Neutrophil (primary cell): ENCODE measurements around the gene STXBP2.

Experiments used
- H3K27ac ChIP-seq: fragments of 200-600 bp; sonication (generic); 2 replicates; pipeline ENCODE4 v1.5.1; 2016; ENCODE audit warnings: mild to moderate bottlenecking, moderate library complexity
- H3K27me3 ChIP-seq: fragments of 200-600 bp; sonication (generic); 2 replicates; pipeline ENCODE4 v1.6.0; 2016; ENCODE audit warnings: mild to moderate bottlenecking
- H3K36me3 ChIP-seq: fragments of 200-600 bp; sonication (generic); 2 replicates; pipeline ENCODE4 v1.5.1; 2017
- H3K4me1 ChIP-seq, 2 experiments: fragments of 200-600 bp in 1 of 2; sonication (generic) in 1 of 2; 1 replicate in 1 of 2; 2 replicates in 1 of 2; pipeline versions ENCODE4 v1.5.1 to v1.6.1; 2013 to 2016; ENCODE audit warnings: low read depth in 1 of 2, low read length in 1 of 2, mild to moderate bottlenecking in 1 of 2, moderate library complexity in 1 of 2; ENCODE audit not compliant: control insufficient read depth in 1 of 2, insufficient read depth in 1 of 2
- H3K4me3 ChIP-seq, 2 experiments: fragments of 200-600 bp in 1 of 2; sonication (generic) in 1 of 2; 1 replicate in 1 of 2; 2 replicates in 1 of 2; pipeline ENCODE4 v1.5.1; 2013 to 2016; ENCODE audit warnings: low read depth in 1 of 2, low read length in 1 of 2, mild to moderate bottlenecking in 1 of 2, moderate library complexity in 1 of 2
- H3K9me3 ChIP-seq: fragments of 200-600 bp; sonication (generic); 2 replicates; pipeline ENCODE4 v1.5.1; 2016
- TF ChIP-seq, protein P1 (sequence below): fragments of 200-600 bp; sonication (generic); IDR thresholded peaks from 2 replicates; pipeline ENCODE4 v1.5.1; 2016; ENCODE audit warnings: antibody characterized with exemption

The STXBP2 gene

DNA sequence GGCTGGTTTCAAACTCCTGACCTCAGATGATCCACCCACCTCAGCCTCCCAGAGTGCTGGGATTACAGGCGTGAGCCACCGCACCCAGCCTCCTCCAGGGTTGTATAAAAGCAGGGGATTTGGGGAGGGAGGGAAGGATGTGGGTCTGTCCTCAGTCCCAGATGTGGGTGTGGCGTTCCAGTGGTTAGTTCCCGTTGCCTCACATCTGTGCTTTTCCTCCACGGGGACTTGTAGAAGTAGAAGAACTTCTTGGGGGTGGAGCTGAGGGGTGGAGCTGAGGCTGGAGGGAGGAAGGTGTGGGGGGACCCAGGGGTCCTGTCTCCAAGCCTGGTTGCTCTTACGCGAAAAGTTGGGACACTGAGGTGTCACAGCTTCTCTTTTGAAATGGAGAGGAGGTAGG is 39.5 kb downstream of the STXBP2 start:
- Histone ChIP-seq H3K27me3 (no peaks in the 10 kb centered on the region), H3K9me3 (no peaks in the 10 kb centered on the region), H3K27ac (peak overlapping the region; percentile 96), H3K4me3 (peak overlapping the region; percentile 61 to 100), H3K4me1 (peaks cover 92 to 93% of the 10 kb centered on the region in 2 experiments), H3K36me3 (peaks cover 4% of the 10 kb centered on the region)
- TF ChIP-seq, protein P1, sequence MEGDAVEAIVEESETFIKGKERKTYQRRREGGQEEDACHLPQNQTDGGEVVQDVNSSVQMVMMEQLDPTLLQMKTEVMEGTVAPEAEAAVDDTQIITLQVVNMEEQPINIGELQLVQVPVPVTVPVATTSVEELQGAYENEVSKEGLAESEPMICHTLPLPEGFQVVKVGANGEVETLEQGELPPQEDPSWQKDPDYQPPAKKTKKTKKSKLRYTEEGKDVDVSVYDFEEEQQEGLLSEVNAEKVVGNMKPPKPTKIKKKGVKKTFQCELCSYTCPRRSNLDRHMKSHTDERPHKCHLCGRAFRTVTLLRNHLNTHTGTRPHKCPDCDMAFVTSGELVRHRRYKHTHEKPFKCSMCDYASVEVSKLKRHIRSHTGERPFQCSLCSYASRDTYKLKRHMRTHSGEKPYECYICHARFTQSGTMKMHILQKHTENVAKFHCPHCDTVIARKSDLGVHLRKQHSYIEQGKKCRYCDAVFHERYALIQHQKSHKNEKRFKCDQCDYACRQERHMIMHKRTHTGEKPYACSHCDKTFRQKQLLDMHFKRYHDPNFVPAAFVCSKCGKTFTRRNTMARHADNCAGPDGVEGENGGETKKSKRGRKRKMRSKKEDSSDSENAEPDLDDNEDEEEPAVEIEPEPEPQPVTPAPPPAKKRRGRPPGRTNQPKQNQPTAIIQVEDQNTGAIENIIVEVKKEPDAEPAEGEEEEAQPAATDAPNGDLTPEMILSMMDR, result no peak

DNA sequence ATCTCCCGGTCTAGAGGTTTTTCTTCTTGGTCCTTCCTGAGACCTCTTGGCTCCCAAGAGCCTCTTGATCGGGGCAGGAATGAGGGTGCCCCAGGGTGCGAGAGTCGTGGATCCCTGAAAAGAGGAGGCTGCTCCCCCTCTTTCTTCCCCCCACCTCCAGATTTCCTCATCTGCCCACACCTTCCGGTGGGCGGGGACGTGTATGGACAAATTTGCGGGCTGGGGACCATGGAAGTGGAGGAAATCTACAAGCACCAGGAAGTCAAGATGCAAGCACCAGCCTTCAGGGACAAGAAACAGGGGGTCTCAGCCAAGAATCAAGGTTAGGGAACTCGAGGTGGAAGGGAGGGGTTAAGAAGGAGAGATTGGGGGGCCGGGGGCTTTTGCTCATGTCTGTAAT is 39.9 kb downstream of the STXBP2 start, which contains the start of gene MCEMP1:
MCEMP1 (plus strand) TSS at position 237 of the 400 bp plus-strand sequence; CDS start at position 268, 31 bp downstream.
- Histone ChIP-seq H3K27ac (peak within 1 kb of the TSS; percentile 96), H3K9me3 (no peaks in the 10 kb centered on the region), H3K4me1 (peaks cover 94% of the 10 kb centered on the region in 2 experiments), H3K27me3 (no peaks in the 10 kb centered on the region), H3K4me3 (peak within 1 kb of the TSS; percentile 61 to 100), H3K36me3 (peaks cover 4% of the 10 kb centered on the region)
- TF ChIP-seq, protein P1, result no peak

DNA sequence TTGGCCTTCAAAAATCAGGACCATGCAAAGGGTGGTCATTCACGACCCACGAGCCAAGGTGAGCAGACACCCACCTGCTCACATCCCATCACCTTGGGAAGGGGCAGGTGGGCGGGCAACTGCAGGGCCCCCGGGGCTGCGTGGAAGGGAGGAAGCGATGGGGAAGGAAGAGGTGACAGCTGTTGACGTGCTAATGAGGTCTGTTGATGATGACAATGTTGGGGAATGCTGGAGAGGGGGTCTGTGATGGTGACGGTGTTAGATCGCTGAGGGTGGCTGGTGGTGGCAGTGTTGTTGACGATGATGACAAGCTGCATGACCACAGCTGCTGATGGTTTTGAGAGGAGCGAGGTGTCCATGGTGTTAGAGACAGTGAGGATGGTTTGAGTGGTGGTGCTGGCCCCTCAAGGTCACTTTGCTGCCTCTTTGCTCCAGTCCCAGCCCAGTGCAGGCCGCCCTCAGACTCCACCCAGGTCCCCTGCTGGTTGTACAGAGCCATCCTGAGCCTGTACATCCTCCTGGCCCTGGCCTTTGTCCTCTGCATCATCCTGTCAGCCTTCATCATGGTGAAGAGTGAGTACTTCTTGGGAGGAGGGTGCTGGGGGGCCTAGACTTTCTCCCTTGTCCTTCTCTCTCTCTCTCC is 40.9 kb downstream of the STXBP2 start:
- H3K4me1 ChIP-seq, result peaks cover 93 to 94% of the 10 kb centered on the region in 2 experiments
- H3K9me3 ChIP-seq, result no peaks in the 10 kb centered on the region
- TF ChIP-seq, protein P1, result peak; percentile 25
- H3K4me3 ChIP-seq, result peak overlapping the region; percentile 61 to 100
- peak overlapping the region; percentile 96 for H3K27ac ChIP-seq
- H3K27me3 ChIP-seq, result no peaks in the 10 kb centered on the region
- peaks cover 11% of the 10 kb centered on the region for H3K36me3 ChIP-seq

DNA sequence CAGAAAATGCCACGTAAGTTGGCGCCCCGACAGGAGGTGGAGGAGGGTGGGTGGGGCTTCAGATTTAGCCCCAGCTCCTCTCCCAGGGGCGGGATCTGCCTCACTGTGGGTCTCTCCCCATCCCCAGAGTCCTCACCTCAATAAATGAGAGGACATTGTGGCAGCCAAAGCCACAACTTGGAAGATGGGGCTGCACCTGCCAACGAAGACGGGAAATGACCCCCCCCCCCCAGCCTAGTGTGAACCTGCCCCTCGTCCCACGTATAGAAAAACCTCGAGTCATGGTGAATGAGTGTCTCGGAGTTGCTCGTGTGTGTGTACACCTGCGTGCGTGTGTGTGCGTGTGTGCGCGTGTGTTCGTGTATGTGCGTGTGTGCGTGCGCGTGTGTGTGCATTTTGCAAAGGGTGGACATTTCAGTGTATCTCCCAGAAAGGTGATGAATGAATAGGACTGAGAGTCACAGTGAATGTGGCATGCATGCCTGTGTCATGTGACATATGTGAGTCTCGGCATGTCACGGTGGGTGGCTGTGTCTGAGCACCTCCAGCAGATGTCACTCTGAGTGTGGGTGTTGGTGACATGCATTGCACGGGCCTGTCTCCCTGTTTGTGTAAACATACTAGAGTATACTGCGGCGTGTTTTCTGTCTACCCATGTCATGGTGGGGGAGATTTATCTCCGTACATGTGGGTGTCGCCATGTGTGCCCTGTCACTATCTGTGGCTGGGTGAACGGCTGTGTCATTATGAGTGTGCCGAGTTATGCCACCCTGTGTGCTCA is 42.3 kb downstream of the STXBP2 start:
- Histone ChIP-seq H3K27ac (peak overlapping the region; percentile 96), H3K27me3 (no peaks in the 10 kb centered on the region), H3K4me1 (peaks cover 79 to 81% of the 10 kb centered on the region in 2 experiments), H3K4me3 (peak overlapping the region; percentile 61 to 100), H3K36me3 (peaks cover 25% of the 10 kb centered on the region), H3K9me3 (no peaks in the 10 kb centered on the region)
- TF ChIP-seq, protein P1, result peak; percentile 13

DNA sequence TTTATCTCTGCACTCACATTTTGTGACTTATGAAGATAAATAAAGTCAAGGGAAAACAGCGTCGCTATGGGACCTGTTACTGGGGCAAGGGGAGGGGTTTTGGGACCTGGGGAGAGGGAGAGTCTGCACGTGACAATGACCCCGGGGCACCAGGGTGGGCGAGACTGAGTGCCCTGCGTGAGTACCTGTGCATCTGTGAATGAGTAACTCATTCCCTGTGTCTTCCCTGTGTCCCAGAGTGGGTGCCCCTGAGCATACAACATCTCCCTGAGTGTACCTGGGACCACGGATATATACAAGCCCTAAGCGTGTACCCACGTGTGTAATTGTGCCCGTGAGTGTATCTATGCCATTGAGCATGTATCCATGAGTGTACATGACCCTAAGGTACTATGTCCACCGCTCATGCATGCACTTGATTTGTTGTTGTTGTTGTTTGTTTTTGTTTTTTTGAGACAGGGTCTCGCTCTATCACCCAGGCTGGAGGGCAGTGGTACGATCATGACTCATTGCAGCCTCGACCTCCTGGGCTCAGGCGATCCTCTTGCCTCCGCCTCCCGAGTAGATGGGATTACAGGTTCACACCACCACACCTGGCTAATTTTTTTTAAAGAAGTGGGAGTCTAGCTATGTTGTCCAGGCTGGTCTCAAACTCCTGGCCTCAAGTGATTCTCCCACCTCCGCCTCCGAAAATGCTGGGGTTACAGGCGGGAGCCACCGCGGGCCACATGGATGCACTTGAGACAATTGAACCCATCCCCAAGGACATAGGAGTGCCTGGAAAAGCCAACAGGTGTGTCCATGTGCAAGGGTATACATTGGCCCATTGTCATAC is 43.1 kb downstream of the STXBP2 start:
- Histone ChIP-seq H3K27ac (peak overlapping the region; percentile 96), H3K36me3 (peaks cover 31% of the 10 kb centered on the region), H3K4me3 (peak overlapping the region; percentile 97 to 100), H3K4me1 (peaks cover 71 to 73% of the 10 kb centered on the region in 2 experiments), H3K27me3 (no peaks in the 10 kb centered on the region), H3K9me3 (no peaks in the 10 kb centered on the region)
- TF ChIP-seq, protein P1, result no peak
